HepG2 (cell line): Measurements from ENCODE around the gene TXNRD2. TPM values are rescaled to one million over a fixed set of nuclear protein-coding genes. Genes with fewer than 3 reads are reported as not detected.

ENCODE experiments used
- ASH2L ChIP-seq: fragments of 300-600, 200-600 bp; sonication (generic); IDR thresholded peaks from 2 replicates; pipeline ENCODE4 v1.7.0; 2017; ENCODE audit warnings: low read depth, mild to moderate bottlenecking, moderate library complexity, mixed read lengths, low read length; ENCODE audit not compliant: insufficient read length
- PTBP1 ChIP-seq: fragments of 200-400 bp; formaldehyde crosslinking; IDR thresholded peaks from 2 replicates; pipeline ENCODE4 v1.6.1; 2018; ENCODE audit warnings: low read length, low read depth; ENCODE audit not compliant: poor library complexity, severe bottlenecking
- RELA ChIP-seq: sonication (generic); formaldehyde crosslinking; IDR thresholded peaks from 2 replicates; pipeline ENCODE4 v1.4.0; 2020; ENCODE audit warnings: missing genetic modification reagents
- SALL2 ChIP-seq: sonication (generic); formaldehyde crosslinking; IDR thresholded peaks from 2 replicates; pipeline ENCODE4 v1.8.1; 2023; ENCODE audit warnings: mild to moderate bottlenecking, missing genetic modification reagents, inconsistent platforms
- ZNF251 ChIP-seq: sonication (generic); formaldehyde crosslinking; IDR thresholded peaks from 2 replicates; pipeline ENCODE4 v1.9.0; 2021; ENCODE audit warnings: mild to moderate bottlenecking, missing genetic modification reagents
- ZNF350 ChIP-seq: sonication (generic); formaldehyde crosslinking; IDR thresholded peaks from 2 replicates; pipeline ENCODE4 v1.4.0; 2020; ENCODE audit warnings: mild to moderate bottlenecking, low read depth, missing genetic modification reagents, borderline replicate concordance
- ZNF670 ChIP-seq: sonication (generic); formaldehyde crosslinking; IDR thresholded peaks from 2 replicates; pipeline ENCODE4 v1.8.0; 2022; ENCODE audit warnings: mild to moderate bottlenecking, missing genetic modification reagents, borderline replicate concordance
- ZNF747 ChIP-seq: sonication (generic); formaldehyde crosslinking; IDR thresholded peaks from 2 replicates; pipeline ENCODE4 v1.8.1; 2023; ENCODE audit warnings: missing genetic modification reagents, mild to moderate bottlenecking, borderline replicate concordance
- polyA plus RNA-seq, 8 experiments: library from polyadenylated mRNA; depleted of rRNA in 3 of 8; stranded (reverse) in 7 of 8; unstranded in 1 of 8; fragments of >200 nt; fragmentation: Illumina TruSeq in 4 of 8; extraction: Trizol in 4 of 8; gene quantifications; 2 replicates each; pipeline versions ENCODE4 v1.2.1 to v1.2.3, GENCODE V29; 2011 to 2016; ENCODE audit warnings: low read depth in 4 of 8, missing spikeins in 1 of 8, mixed read lengths in 1 of 8; ENCODE audit not compliant: insufficient read depth in 1 of 8
- total RNA-seq, 5 experiments: library from RNA; depleted of rRNA; stranded (reverse); fragments of >200 nt; fragmentation: Illumina TruSeq; extraction: Trizol; gene quantifications; 2 replicates each; pipeline ENCODE4 v1.2.3, GENCODE V29; 2016; ENCODE audit warnings: low read depth in 1 of 5
- TF ChIP-seq, protein P1 (sequence below): sonication (generic); formaldehyde crosslinking; IDR thresholded peaks from one replicate; pipeline ENCODE4 v1.5.1; 2020; ENCODE audit warnings: mild to moderate bottlenecking, missing genetic modification reagents; ENCODE audit errors: not compliant biosample characterization
- TF ChIP-seq, protein P2 (sequence below): sonication (generic); formaldehyde crosslinking; IDR thresholded peaks from 2 replicates; pipeline ENCODE4 v1.5.1; 2020; ENCODE audit warnings: missing genetic modification reagents, mild to moderate bottlenecking, borderline replicate concordance
- TF ChIP-seq, protein P3 (sequence below), 2 experiments: sonication (generic) in 1 of 2; formaldehyde crosslinking in 1 of 2; IDR thresholded peaks; 2 replicates each; pipeline versions ENCODE4 v1.5.1 to v1.6.1; 2011 to 2020; ENCODE audit warnings: borderline replicate concordance in 1 of 2, low read depth in 1 of 2, low read length in 1 of 2, mild to moderate bottlenecking in 1 of 2, missing genetic modification reagents in 1 of 2, moderate library complexity in 1 of 2
- TF ChIP-seq, protein P4 (sequence below): sonication (generic); formaldehyde crosslinking; IDR thresholded peaks from 2 replicates; pipeline ENCODE4 v1.4.0; 2020; ENCODE audit warnings: missing genetic modification reagents, mild to moderate bottlenecking, borderline replicate concordance

The TXNRD2 gene
- total and polyA plus RNA-seq, 2 of the 13 experiments (the other 11 are each of a cell fraction or from before 2014, with no cell fraction given): 17.5 to 18.6 TPM

GRCh38 chr22:19853879-19854777 is 87.5 kb downstream of the TXNRD2 start (continued):
- TF ChIP-seq ZNF670 (CRISPR knock-in tag) (0 out of 2 replicates have a peak, but pooled peaks have one; percentile 12), ASH2L (peak; percentile 40), RELA (CRISPR knock-in tag) (0 out of 2 replicates have a peak, but pooled peaks have one; percentile 17), PTBP1 (peak; percentile 68), ZNF251 (CRISPR knock-in tag) (0 out of 2 replicates have a peak, but pooled peaks have one; percentile 48), SALL2 (CRISPR knock-in tag) (peak; percentile 33; the same call in 1 of the 2 replicates), ZNF747 (CRISPR knock-in tag) (peak; percentile 6; the same call in 1 of the 2 replicates), ZNF350 (CRISPR knock-in tag) (no peak)
- TF ChIP-seq, protein P1, sequence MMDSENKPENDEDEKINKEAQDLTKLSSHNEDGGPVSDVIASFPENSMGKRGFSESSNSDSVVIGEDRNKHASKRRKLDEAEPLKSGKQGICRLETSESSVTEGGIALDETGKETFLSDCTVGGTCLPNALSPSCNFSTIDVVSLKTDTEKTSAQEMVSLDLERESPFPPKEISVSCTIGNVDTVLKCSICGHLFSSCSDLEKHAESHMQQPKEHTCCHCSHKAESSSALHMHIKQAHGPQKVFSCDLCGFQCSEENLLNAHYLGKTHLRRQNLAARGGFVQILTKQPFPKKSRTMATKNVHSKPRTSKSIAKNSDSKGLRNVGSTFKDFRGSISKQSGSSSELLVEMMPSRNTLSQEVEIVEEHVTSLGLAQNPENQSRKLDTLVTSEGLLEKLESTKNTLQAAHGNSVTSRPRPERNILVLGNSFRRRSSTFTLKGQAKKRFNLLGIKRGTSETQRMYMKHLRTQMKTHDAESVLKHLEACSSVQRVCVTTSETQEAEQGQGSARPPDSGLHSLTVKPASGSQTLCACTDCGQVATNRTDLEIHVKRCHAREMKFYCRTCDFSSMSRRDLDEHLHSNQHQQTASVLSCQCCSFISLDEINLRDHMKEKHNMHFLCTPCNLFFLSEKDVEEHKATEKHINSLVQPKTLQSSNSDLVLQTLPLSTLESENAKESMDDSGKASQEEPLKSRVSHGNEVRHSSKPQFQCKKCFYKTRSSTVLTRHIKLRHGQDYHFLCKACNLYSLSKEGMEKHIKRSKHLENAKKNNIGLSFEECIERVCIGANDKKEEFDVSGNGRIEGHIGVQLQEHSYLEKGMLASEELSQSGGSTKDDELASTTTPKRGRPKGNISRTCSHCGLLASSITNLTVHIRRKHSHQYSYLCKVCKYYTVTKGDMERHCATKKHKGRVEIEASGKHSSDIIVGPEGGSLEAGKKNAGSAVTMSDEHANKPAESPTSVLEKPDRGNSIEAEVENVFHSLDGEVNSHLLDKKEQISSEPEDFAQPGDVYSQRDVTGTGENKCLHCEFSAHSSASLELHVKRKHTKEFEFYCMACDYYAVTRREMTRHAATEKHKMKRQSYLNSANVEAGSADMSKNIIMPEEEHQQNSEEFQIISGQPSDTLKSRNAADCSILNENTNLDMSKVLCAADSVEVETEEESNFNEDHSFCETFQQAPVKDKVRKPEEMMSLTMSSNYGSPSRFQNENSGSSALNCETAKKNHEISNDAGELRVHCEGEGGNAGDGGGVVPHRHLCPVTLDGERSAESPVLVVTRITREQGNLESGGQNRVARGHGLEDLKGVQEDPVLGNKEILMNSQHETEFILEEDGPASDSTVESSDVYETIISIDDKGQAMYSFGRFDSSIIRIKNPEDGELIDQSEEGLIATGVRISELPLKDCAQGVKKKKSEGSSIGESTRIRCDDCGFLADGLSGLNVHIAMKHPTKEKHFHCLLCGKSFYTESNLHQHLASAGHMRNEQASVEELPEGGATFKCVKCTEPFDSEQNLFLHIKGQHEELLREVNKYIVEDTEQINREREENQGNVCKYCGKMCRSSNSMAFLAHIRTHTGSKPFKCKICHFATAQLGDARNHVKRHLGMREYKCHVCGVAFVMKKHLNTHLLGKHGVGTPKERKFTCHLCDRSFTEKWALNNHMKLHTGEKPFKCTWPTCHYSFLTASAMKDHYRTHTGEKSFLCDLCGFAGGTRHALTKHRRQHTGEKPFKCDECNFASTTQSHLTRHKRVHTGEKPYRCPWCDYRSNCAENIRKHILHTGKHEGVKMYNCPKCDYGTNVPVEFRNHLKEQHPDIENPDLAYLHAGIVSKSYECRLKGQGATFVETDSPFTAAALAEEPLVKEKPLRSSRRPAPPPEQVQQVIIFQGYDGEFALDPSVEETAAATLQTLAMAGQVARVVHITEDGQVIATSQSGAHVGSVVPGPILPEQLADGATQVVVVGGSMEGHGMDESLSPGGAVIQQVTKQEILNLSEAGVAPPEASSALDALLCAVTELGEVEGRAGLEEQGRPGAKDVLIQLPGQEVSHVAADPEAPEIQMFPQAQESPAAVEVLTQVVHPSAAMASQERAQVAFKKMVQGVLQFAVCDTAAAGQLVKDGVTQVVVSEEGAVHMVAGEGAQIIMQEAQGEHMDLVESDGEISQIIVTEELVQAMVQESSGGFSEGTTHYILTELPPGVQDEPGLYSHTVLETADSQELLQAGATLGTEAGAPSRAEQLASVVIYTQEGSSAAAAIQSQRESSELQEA: peak; percentile 32
- TF ChIP-seq, protein P2, sequence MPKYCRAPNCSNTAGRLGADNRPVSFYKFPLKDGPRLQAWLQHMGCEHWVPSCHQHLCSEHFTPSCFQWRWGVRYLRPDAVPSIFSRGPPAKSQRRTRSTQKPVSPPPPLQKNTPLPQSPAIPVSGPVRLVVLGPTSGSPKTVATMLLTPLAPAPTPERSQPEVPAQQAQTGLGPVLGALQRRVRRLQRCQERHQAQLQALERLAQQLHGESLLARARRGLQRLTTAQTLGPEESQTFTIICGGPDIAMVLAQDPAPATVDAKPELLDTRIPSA (CRISPR knock-in tag): peak; percentile 76; the same call in 1 of the 2 replicates
- TF ChIP-seq, protein P3, sequence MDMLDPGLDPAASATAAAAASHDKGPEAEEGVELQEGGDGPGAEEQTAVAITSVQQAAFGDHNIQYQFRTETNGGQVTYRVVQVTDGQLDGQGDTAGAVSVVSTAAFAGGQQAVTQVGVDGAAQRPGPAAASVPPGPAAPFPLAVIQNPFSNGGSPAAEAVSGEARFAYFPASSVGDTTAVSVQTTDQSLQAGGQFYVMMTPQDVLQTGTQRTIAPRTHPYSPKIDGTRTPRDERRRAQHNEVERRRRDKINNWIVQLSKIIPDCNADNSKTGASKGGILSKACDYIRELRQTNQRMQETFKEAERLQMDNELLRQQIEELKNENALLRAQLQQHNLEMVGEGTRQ (IDR thresholded peaks at IDR 0.05; ENCODE audit: low read depth, low read length): no peak
- TF ChIP-seq, protein P3 (CRISPR knock-in tag; IDR thresholded peaks at IDR 0.05; ENCODE audit: borderline replicate concordance): peak; percentile 37; the same call in 1 of the 2 replicates
- TF ChIP-seq, protein P4, sequence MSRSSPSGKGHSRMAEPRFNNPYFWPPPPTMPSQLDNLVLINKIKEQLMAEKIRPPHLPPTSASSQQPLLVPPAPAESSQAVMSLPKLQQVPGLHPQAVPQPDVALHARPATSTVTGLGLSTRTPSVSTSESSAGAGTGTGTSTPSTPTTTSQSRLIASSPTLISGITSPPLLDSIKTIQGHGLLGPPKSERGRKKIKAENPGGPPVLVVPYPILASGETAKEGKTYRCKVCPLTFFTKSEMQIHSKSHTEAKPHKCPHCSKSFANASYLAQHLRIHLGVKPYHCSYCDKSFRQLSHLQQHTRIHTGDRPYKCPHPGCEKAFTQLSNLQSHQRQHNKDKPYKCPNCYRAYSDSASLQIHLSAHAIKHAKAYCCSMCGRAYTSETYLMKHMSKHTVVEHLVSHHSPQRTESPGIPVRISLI (CRISPR knock-in tag): 0 out of 2 replicates have a peak, but pooled peaks have one; percentile 40
